HG03571 (cell line): ENCODE measurements around the gene RBCK1.
"Not testable (repeated sequence)": the region's sequence is repeated elsewhere in the genome, so short reads cannot be mapped to it uniquely, and the experiment has no call there.

Experiments
- ATAC-seq: cut with Tn5 transposase; IDR thresholded peaks from one replicate; pipeline ENCODE4 v1.9.1; 2021; ENCODE audit not compliant: unreplicated experiment

RBCK1 gene

GRCh38 chr20:434661-435419 is 26.7 kb downstream of the RBCK1 start:
- no peak for ATAC-seq

GRCh38 chr20:435558-435957 is 27.5 kb downstream of the RBCK1 start:
- no peak for ATAC-seq

DNA sequence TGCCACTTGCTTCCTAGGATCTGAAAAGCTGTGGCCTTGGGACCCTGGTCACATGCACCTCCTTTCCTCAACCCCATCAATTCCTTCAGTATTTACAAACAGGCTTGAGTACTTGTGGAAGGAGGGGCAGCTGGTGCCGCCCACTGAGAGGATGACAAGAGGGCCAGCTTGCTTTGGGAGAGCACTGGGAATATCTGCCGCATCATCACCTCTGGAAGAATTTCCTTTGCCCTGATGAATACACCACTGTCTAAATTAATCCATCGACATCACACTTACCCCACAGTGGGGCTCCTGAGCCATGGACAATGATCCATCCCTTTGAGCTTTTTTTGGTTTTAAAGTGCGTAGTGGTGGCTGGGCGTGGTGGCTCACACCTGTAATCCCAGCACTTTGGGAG is 28.4 kb downstream of the RBCK1 start:
- no peak for ATAC-seq

- no peak for ATAC-seq
Measured at GRCh38 chr20:437787-438486, 29.8 kb downstream of the RBCK1 start.

GRCh38 chr20:438571-439469 is 30.7 kb downstream of the RBCK1 start:
- ATAC-seq, result no peak

GRCh38 chr20:440148-440547 is 32.0 kb downstream of the RBCK1 start:
- no peak for ATAC-seq

GRCh38 chr20:440636-441035 is 32.5 kb downstream of the RBCK1 start:
- ATAC-seq, result no peak

DNA sequence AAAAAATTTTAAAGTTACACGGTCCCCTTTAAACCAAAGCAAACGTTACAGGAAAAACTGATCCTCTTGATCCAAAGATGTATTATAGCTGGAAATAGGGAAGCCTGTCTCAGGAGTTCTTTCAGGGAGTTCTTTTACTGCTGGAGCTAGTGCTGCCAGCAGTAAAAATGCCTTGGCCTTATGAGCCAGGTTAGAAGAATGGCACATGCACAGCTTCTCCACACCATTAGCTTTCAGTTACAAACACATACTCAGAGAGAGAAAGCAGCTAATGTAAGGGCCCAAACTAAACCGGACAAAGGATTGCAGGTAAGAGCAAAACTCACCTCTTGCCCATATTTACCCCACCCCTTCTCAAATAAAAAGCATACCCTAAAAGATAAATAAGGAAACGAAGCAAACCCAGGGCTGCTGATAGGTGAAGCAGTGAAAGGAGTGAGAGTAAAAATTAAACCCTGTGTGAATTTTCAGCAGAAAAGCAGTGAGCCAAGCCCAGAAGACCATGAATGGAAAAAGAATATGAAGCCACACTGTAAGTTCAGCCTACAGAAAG is 35.2 kb downstream of the RBCK1 start:
- no peak for ATAC-seq

DNA sequence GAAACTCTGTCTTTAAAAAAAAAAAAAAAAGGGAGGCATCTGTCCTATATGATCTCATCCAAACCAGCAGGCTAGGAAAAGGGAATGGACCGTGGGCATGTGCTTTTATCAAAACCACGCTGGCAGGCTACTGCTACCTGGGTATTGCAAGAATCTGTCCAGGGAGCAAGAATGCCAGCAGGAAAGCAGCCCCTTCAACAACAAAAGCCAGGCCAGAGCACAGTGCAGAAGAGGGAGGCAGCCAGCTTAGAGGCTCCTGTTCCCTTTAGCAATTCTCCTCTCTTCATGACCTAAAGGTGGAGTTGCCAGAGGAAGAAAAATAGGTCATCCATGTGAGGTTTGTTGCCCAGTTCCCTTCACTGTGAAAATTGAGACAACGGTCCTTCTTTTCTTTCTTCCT is 36.0 kb downstream of the RBCK1 start:
- ATAC-seq, result no peak

DNA sequence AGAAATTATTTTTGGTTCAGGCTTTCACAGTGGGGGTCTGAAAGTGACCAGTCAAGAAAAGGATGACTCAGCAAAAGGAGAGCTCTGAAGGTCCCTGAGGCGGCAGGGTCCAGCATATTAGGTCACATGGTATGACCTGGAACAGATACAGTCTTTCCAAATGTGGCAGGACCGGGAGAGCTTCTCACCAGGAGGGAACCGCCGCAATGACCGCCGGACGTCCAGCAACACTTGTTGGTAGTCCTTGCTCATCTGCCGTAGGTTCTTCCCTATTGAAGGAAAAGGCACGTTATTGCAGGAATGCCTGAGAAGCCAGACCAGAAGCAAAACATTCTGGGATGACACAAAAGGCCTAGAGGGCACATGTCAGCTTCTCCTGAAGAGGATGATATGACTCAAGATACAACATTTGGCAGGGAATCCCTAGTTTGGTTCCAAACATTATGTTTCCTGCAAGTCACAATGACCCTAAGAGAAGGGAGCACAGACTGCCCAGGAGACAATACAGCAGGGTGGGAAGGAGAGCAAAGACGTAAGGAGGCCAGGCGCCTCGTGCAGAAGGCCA is 36.8 kb downstream of the RBCK1 start:
- ATAC-seq, result no peak

- no peak for ATAC-seq
Measured at GRCh38 chr20:445514-446336, 37.6 kb downstream of the RBCK1 start.

- ATAC-seq, result not testable (repeated sequence)
Measured at GRCh38 chr20:452021-452420, 43.9 kb downstream of the RBCK1 start.

GRCh38 chr20:454951-455350 is 46.9 kb downstream of the RBCK1 start:
- no peak for ATAC-seq

- no peak for ATAC-seq
Measured at GRCh38 chr20:458776-459175, 50.7 kb downstream of the RBCK1 start.

DNA sequence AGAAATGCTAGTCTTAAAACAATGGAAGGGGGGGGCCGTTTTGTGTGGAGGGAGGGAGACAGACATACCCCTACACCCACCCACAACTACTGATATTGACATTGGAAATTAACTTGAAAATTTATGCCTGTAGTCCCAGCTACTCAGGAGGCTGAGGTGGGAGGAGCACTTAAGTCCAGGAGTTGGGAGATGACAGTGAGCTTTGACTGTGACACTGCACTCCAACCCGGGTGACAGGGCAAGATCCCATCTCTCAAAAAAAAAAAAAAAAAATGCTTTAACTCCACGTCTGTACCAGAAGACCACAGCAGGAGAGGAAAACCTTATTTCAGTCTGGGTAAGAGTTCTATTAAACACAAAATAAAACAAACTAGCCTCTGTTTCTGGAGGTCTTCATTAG is 52.1 kb downstream of the RBCK1 start:
- ATAC-seq, result no peak

DNA sequence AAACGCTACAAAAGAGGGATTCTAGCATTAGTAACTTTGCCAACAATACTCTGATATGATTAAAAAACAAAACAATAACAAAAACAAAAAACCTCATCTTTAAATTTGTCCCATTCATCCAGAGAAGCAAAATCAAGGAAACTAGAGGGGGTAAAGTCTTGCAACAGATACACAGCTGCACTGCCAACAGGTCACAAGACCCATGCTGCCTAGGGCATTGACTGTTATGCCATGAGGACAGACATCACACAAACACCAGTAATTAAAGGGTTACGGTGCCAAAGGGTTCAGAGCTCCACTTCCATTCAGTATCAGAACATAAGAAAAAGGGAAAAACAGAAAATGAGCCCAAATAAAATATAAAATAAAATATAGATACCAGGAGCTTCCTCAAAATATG is 52.6 kb downstream of the RBCK1 start:
- ATAC-seq, result no peak

- ATAC-seq, result peak; percentile 22
Measured at GRCh38 chr20:461254-462198, 53.4 kb downstream of the RBCK1 start.

- peak; percentile 89 for ATAC-seq
Measured at GRCh38 chr20:462199-462991, 54.3 kb downstream of the RBCK1 start, which contains the start of gene TBC1D20. TSS of gene TBC1D20 (minus strand) at chr20:462533. CDS start at chr20:462405, 128 bp downstream.
